SK-N-SH (cell line): ENCODE measurements around the gene C1QTNF3. TPM values are rescaled to one million over a fixed set of nuclear protein-coding genes. Genes with fewer than 3 reads are reported as not detected.
A peak's percentile ranks its signal among the peaks of the same experiment; 100 is the strongest.

Experiments used
- CTCF ChIA-PET: fragments of 300-600, 350-600 bp; formaldehyde crosslinking; extraction: SDS; loops from one replicate; lab custom pipeline; 2021; lab: Yijun Ruan, JAX
- POLR2A ChIA-PET: fragments of 350-600 bp; sonication (Branson Sonifier 250); formaldehyde crosslinking; extraction: SDS; loops from one replicate; lab custom pipeline; 2020; ENCODE audit warnings: antibody characterized with exemption, inconsistent platforms; lab: Yijun Ruan, JAX
- DNase-seq: peaks from one replicate; pipeline ENCODE4 v3.0.0; 2012
- H2AFZ ChIP-seq: fragments of 200-600 bp; sonication (generic); 2 replicates; pipeline ENCODE4 v1.8.1; 2016; ENCODE audit warnings: antibody characterized with exemption, mild to moderate bottlenecking, low read depth
- H3F3A ChIP-seq: fragments of 200-600 bp; sonication (generic); replicated peaks from 2 replicates; pipeline ENCODE3; 2016; ENCODE audit warnings: antibody characterized with exemption, mild to moderate bottlenecking; ENCODE audit not compliant: insufficient read depth
- H3K27ac ChIP-seq, 2 experiments: fragments of 200-500 bp in 1 of 2; fragments of 200-600 bp in 1 of 2; sonication (Bioruptor generic) in 1 of 2; sonication (generic), shearing (Covaris generic) in 1 of 2; 2 replicates each; pipeline versions ENCODE4 v1.5.1 to v1.6.1; 2014 to 2016; ENCODE audit warnings: low read depth in 2 of 2, inconsistent platforms in 1 of 2, low read length in 1 of 2, mild to moderate bottlenecking in 1 of 2, mixed read lengths in 1 of 2
- H3K27me3 ChIP-seq: fragments of 200-600 bp; sonication (generic), shearing (Covaris generic); 2 replicates; pipeline ENCODE4 v1.6.1; 2016; ENCODE audit warnings: mixed run types; ENCODE audit not compliant: insufficient read depth
- H3K36me3 ChIP-seq, 2 experiments: fragments of 200-500 bp in 1 of 2; fragments of 200-600 bp in 1 of 2; sonication (Bioruptor generic) in 1 of 2; sonication (generic) in 1 of 2; replicated peaks in 1 of 2; 2 replicates each; pipeline versions ENCODE3 to v1.5.1; 2014 to 2016; ENCODE audit warnings: low read length in 1 of 2, mild to moderate bottlenecking in 1 of 2; ENCODE audit not compliant: insufficient read depth in 2 of 2, control insufficient read depth in 1 of 2
- H3K4me1 ChIP-seq, 2 experiments: fragments of 200-500 bp in 1 of 2; fragments of 200-600 bp in 1 of 2; sonication (Bioruptor generic) in 1 of 2; sonication (generic), shearing (Covaris generic) in 1 of 2; 2 replicates each; pipeline versions ENCODE4 v1.5.1 to v1.6.1; 2014 to 2016; ENCODE audit warnings: low read depth in 1 of 2, low read length in 1 of 2, mixed run types in 1 of 2; ENCODE audit not compliant: insufficient read depth in 2 of 2, control insufficient read depth in 1 of 2
- H3K4me2 ChIP-seq: fragments of 200-600 bp; sonication (generic), shearing (Covaris generic); 2 replicates; pipeline ENCODE4 v1.6.1; 2017; ENCODE audit warnings: mixed run types
- H3K4me3 ChIP-seq, 2 experiments: fragments of 200-500 bp in 1 of 2; fragments of 200-600 bp in 1 of 2; sonication (Bioruptor generic) in 1 of 2; sonication (generic), shearing (Covaris generic) in 1 of 2; 2 replicates each; pipeline versions ENCODE4 v1.5.1 to v1.8.1; 2014 to 2016; ENCODE audit warnings: low read depth in 2 of 2, inconsistent platforms in 1 of 2, low read length in 1 of 2, mild to moderate bottlenecking in 1 of 2, mixed read lengths in 1 of 2, moderate library complexity in 1 of 2
- H3K79me2 ChIP-seq: fragments of 200-600 bp; sonication (generic); 2 replicates; pipeline ENCODE4 v1.8.1; 2017; ENCODE audit warnings: mild to moderate bottlenecking; ENCODE audit not compliant: insufficient read depth
- H3K9ac ChIP-seq: fragments of 200-600 bp; sonication (generic); 2 replicates; pipeline ENCODE4 v1.6.1; 2017; ENCODE audit warnings: mixed run types
- H3K9me2 ChIP-seq: fragments of 200-600 bp; sonication (generic); 2 replicates; pipeline ENCODE4 v1.6.1; 2017; ENCODE audit warnings: mixed run types
- H3K9me3 ChIP-seq: fragments of 200-600 bp; sonication (generic); 2 replicates; pipeline ENCODE4 v1.6.1; 2017; ENCODE audit warnings: mixed run types, mild to moderate bottlenecking, moderate library complexity
- H4K20me1 ChIP-seq: fragments of 200-600 bp; sonication (generic); 2 replicates; pipeline ENCODE4 v1.6.1; 2017; ENCODE audit warnings: mild to moderate bottlenecking, mixed run types; ENCODE audit not compliant: insufficient read depth
- ELF1 ChIP-seq: IDR thresholded peaks from 2 replicates; pipeline ENCODE4 v1.4.0; 2012
- EZH2phosphoT487 ChIP-seq: fragments of 200-600 bp; sonication (generic); IDR thresholded peaks from 2 replicates; pipeline ENCODE4 v1.6.1; 2017; ENCODE audit warnings: low read depth, mixed run types, mild to moderate bottlenecking, antibody characterized with exemption, moderate library complexity, borderline replicate concordance
- FOSL2 ChIP-seq: IDR thresholded peaks from 2 replicates; pipeline ENCODE4 v1.4.0; 2012; ENCODE audit warnings: low read depth, mild to moderate bottlenecking, moderate library complexity, borderline replicate concordance
- FOXJ3 ChIP-seq: sonication (generic); formaldehyde crosslinking; IDR thresholded peaks from 2 replicates; pipeline ENCODE4 v1.5.1; 2020; ENCODE audit warnings: mild to moderate bottlenecking, missing genetic modification reagents
- MAX ChIP-seq: IDR thresholded peaks from 2 replicates; pipeline ENCODE4 v1.4.0; 2012; ENCODE audit warnings: low read depth
- MXI1 ChIP-seq: IDR thresholded peaks from 2 replicates; pipeline ENCODE4 v1.6.1; 2012; ENCODE audit warnings: mild to moderate bottlenecking, low read depth, low read length, improper control_type of control experiment
- NFIC ChIP-seq: IDR thresholded peaks from 2 replicates; pipeline ENCODE4 v1.4.0; 2012; ENCODE audit warnings: borderline replicate concordance
- RAD21 ChIP-seq: IDR thresholded peaks from 2 replicates; pipeline ENCODE4 v1.6.1; 2012; ENCODE audit warnings: mild to moderate bottlenecking, low read length
- RFX5 ChIP-seq: IDR thresholded peaks from 2 replicates; pipeline ENCODE4 v1.6.1; 2012; ENCODE audit warnings: mild to moderate bottlenecking, improper control_type of control experiment, low read length
- SIN3A ChIP-seq: IDR thresholded peaks from 2 replicates; pipeline ENCODE4 v1.6.1; 2012; ENCODE audit warnings: low read depth, mild to moderate bottlenecking, low read length, moderate library complexity, borderline replicate concordance
- SMC3 ChIP-seq: IDR thresholded peaks from 2 replicates; pipeline ENCODE4 v1.6.1; 2012; ENCODE audit warnings: low read depth, low read length, improper control_type of control experiment
- TAF1 ChIP-seq: IDR thresholded peaks from 2 replicates; pipeline ENCODE4 v1.6.1; 2012; ENCODE audit warnings: low read depth, mild to moderate bottlenecking, low read length, moderate library complexity, borderline replicate concordance
- TCF12 ChIP-seq: IDR thresholded peaks from 2 replicates; pipeline ENCODE4 v1.4.0; 2012
- TEAD4 ChIP-seq: IDR thresholded peaks from 2 replicates; pipeline ENCODE4 v1.4.0; 2012; ENCODE audit warnings: mild to moderate bottlenecking, borderline replicate concordance; ENCODE audit not compliant: insufficient read depth
- USF1 ChIP-seq: IDR thresholded peaks from 2 replicates; pipeline ENCODE4 v1.4.0; 2012; ENCODE audit warnings: low read depth, borderline replicate concordance
- ZBTB33 ChIP-seq: IDR thresholded peaks from 2 replicates; pipeline ENCODE4 v1.4.0; 2012; ENCODE audit warnings: low read depth, borderline replicate concordance
- WGBS: methylation state at CpG from one replicate; pipeline ENCODE4 v1.1.6; 2017; ENCODE audit warnings: low lambda C conversion rate; 5-methylcytosine and 5-hydroxymethylcytosine counted together
- polyA plus RNA-seq, 3 experiments: library from polyadenylated mRNA; depleted of rRNA; stranded (reverse); fragments of >200 nt; gene quantifications; 2 replicates each; pipeline ENCODE4 v1.2.3, GENCODE V29; 2012

Gene C1QTNF3
- polyA plus RNA-seq, 1 of the 3 experiments (the other 2 are of a cell fraction), result 1.5 TPM

GRCh38 chr5:34022121-34022705, 20.8 kb downstream of the C1QTNF3 start:
- H3K79me2 ChIP-seq, result no peaks in the 10 kb centered on the region
- H3K27ac ChIP-seq, result peak overlapping the region in 1 of 2 experiments; percentile 58; a peak in 3 of 4 replicates
- H2AFZ ChIP-seq, result peak overlapping the region; percentile 73
- peaks cover 7 to 12% of the 10 kb centered on the region in 2 experiments for H3K36me3 ChIP-seq
- ChIA-PET CTCF (interaction anchor here (0.6 to 1.4 kb wide), 3 partner anchors 25 to 452 kb away, joined by 3 read pairs; no protein-coding TSS in a partner anchor), POLR2A (no interaction called here)
- no peaks in the 10 kb centered on the region for H3K9me2 ChIP-seq
- H4K20me1 ChIP-seq, result no peaks in the 10 kb centered on the region
- H3K4me2 ChIP-seq, result peak overlapping the region; percentile 38
- no peak for TF ChIP-seq RAD21
- TF ChIP-seq TAF1, result no peak
- TF ChIP-seq SIN3A, result no peak
- TF ChIP-seq RFX5, result no peak
- peak; percentile 26; the same call in 1 of the 2 replicates for TF ChIP-seq MAX
- TF ChIP-seq EZH2phosphoT487, result no peak
- TF ChIP-seq SMC3, result no peak
- no peak for TF ChIP-seq ELF1
- TF ChIP-seq NFIC, result no peak
- no peak for TF ChIP-seq TEAD4
- no peak for TF ChIP-seq ZBTB33
- TF ChIP-seq USF1, result no peak
- TF ChIP-seq MXI1, result no peak
- TF ChIP-seq TCF12, result peak; percentile 20; the same call in 1 of the 2 replicates
- no peak for TF ChIP-seq FOXJ3
- peak; percentile 15; the same call in 1 of the 2 replicates for TF ChIP-seq FOSL2
- TF ChIP-seq, all 33 proteins: peak for 3
- Histone ChIP-seq H3K4me1 (peaks cover 3 to 11% of the 10 kb centered on the region in 2 experiments; a peak in 1 of 4 replicates), H3K9ac (peak overlapping the region; percentile 3; the same call in 1 of the 2 replicates), H3F3A (peaks cover 13% of the 10 kb centered on the region), H3K9me3 (no peaks in the 10 kb centered on the region), H3K27me3 (no peaks in the 10 kb centered on the region), H3K4me3 (no peak overlapping the region)
- no peak for DNase-seq
- 4% methylated on average over 2 of the region's 2 CpGs for WGBS
